K562 treated with DMSO at 1 percent for 24 hours (cell line): ENCODE results near the gene CHKA. TPM values are rescaled to one million over a fixed set of nuclear protein-coding genes. Genes with fewer than 3 reads are reported as not detected.

Source experiments
- total RNA-seq: library from RNA; unstranded; fragments of 300-600 nt; gene quantifications from 2 replicates; pipeline ENCODE4 v1.2.3, GENCODE V29; 2022; ENCODE audit warnings: low read depth; ENCODE audit not compliant: insufficient read depth

The CHKA gene
- total RNA-seq, result 35.2 and 40.8 TPM in 2 replicates

DNA sequence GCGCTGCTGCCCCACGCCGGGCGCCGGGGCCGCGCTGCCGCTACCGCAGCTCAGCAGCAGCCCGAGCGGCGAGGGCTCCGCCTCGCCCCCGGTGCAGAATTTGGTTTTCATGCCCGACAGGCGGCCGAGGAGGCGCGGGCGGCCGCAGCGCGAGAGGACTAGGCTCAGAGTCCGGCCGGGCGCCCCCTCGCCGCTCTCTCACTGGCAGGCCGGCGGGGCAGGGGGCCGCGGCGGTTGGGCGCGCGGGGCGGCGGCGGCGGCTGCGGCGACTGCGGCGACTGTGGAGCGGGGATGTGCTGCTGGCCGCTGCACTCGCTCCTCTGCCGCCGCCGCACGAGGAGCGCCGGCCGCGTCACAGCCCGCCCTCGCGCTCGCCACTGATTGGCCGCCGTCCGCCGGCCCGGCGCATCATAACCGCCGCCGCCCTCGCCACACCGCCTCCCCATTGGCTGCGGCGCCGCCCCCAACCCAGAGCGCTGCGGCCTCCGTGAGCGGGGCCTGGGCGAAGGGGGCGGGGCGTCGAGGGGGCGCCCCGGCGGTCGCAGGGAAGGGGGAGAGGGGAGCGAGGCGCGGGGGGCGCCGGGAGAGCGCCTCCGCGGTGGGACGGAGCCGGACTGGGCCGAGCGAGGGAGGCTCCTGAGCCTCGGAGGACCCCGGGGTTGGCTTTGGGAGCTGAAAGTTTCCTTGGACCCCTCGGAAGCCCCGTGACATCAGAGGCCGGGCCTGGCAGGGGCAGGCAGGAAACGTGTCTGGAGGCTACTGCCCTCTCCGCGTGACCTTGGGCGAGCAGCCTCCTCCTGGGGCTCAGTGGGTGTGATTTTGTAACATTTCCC is at the start of gene CHKA:
TSS of gene CHKA (minus strand) at position 322 of the 833 bp plus-strand sequence. CDS start at position 111, 211 bp downstream.

DNA sequence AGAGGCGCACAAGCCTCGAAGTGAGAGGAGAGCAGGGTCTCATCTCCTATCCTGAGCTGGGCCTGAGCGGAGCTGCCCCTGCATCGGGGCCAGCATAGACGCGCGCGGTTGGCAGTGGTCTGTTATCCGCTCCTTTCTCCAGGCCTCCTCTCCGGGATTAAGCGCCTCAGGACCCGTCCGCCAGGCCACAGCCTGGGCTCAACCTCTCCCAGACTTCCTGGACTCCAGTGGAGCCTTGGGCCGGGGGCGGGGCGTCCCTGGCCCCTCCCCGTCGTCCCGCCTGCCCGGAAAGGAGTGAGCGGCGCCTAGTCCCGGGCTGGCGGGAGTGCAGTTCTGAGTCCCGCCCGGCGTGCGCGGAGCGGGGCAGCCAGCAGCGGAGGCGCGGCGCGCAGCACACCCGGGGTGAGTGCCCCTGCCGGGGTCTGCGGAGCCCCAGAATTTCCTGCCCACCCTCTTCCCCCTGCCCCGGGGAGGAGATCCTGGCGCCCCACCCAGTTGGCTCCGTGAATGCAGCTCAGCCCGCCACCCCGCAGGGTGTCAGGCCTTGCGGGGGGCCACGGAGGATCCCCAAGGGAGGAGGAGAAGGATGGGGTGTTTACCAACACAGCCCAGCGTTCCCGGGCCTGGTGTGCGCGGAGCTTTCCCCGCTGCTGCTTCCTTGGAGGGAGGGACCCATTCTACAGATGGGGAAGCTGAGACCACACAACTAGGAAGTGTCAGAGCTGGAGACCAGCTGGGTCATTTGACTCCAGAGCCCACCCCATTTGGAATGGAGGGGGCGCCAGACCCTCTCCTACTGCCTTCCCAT is 82.3 kb downstream of the CHKA start, which contains the start of gene TCIRG1:
TSS of gene TCIRG1 (plus strand) at position 308 of the 808 bp plus-strand sequence. CDS start 2,247 bp downstream, outside the sequence.

DNA sequence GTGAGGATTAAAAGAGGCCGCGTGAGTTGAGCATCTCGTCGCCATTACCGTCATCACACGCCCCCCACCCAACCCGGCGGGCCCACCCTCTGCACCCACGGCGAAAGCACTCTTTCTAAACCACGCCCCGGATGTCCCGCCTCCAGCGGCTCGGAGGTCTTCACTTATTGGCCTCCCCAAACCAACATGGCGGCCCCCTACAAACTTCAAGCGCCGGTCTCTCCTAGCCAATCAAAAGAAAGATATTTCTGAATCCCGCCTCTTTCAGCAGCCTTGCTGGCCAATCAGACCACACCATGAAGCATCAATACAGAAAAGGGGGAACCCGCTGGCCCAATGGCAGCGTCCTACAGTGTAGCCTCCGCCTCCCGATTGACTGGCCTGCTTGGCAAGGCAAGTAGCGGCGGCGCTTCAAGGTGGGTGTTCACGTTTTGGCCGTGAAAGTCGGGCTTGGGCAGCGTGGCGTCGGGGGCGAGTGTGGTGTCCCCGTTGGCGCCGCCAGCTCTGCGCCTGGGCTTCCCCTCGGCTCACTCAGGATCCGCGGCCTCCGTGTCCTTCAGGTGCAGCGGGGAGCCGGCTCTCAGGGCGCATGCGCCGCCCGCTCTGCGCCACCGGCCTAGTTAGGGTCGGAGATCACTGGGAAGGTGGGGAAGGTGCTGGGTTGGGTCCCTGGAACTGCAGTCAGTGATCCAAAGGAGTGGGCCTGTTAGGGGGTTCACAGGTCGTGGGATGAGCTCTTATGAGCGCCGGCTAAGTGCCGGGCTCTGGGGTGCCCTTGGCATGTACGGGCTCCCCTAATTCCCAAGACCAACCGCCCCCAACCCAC is 90.7 kb downstream of the CHKA start, which contains the start of gene NDUFS8:
TSS of gene NDUFS8 (plus strand) at position 364 of the 826 bp plus-strand sequence. CDS start 1,471 bp downstream, outside the sequence.

DNA sequence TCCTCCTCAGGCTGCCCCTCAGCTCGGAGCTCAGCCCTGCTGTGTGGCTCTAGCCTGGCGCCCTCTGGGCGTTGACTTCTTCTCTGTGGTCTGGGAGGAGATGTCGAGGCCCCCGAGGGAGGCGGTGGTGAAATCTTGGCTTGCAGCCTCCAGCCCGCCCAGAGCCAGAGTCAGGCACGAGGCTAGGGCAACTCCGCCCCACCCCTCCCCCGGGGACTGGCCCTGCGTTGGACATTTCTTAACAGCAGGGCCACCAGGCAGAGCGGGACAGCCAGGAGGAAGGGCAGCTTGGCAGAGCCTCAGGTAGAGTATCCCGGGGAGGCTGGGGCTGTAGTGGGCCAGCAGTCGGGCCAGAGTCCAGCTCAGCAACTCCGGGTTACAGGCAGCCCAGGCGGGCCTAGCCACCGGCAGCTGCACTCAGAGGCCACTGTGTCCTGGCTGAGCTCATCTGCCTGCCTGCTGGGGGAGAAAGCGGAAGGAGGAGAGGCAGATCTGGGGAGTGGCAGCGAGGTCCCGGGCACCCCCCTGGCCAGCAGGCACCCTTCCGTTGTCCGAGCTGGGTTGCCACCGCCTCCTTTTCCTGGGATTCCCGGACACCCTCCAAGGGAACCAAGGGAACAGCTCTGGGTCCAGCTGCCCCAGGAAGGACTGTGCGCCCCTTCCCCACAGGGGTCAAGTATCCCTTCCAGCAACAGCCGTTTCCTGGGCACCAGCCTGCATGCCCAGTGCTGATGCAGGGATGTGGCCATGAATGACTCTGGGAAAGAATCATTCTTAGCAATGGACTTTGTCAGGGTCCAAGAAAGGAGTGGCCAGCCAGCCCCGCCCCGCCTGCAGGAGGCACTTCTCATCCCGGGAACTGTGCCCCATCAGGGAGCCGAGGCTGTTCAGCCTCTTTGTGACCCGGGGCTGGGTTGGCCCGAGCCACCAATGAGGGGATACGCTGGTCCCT is 110.8 kb downstream of the CHKA start, which contains the start of gene ALDH3B1:
TSS of gene ALDH3B1 (plus strand) at position 238 of the 952 bp plus-strand sequence. CDS start 4,971 bp downstream, outside the sequence.

DNA sequence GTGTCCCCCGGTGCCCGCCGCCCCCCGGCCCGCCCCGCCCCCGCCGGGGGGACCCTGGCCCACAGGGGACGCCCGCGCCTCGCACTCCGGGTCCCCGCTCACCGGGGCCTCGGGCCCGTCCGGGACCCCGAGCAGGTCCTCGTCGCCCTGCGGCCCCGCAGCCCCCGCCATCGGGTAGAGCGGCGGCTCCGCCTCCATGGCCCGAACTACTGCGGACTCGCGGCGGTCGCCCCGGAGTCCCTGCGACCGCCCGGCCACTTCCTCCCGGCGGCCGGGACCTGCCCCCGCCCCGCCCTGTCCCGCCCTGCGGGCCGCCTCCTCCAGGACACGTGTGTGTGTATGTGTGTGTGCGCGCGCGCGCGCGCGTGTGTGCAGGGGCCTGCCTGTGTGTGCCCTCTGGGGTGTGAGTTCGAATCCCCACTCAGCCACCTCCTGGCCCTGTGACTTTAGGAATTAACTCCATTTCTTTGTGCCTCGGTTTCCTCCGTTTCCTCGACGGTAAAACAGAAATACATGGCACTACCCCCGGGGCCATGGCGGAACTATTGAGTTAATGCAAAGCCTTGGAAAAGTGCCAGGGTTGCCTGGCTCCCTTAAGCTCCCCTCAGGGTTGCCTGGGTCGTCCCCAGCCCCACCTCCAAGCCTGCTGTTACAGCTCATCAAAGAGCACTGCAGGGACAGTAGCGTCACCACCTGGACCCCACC is 117.2 kb downstream of the CHKA start, which contains the start of gene UNC93B1:
TSS of gene UNC93B1 (minus strand) at position 252 of the 705 bp plus-strand sequence. CDS start at position 198, 54 bp downstream.

Other genes starting within 250 kb of the CHKA start
- 8.1 and 9.4 TPM in 2 replicates for gene UNC93B1, start 117.3 kb downstream of the CHKA start, total RNA-seq
- 1.5 and 1.6 TPM in 2 replicates for gene ALDH3B1, start 111.1 kb downstream of the CHKA start, total RNA-seq
- gene NDUFS8, start 90.7 kb downstream of the CHKA start, total RNA-seq, result 309 and 332 TPM in 2 replicates
- gene TCIRG1, start 82.4 kb downstream of the CHKA start, total RNA-seq, result 110 and 131 TPM in 2 replicates
- gene KMT5B, start 91.9 kb upstream of the CHKA start, total RNA-seq, result 8.6 and 12.2 TPM in 2 replicates
- gene C11orf24, start 150.6 kb upstream of the CHKA start, total RNA-seq, result 60.9 and 72.3 TPM in 2 replicates
- 43.4 and 57.9 TPM in 2 replicates for gene LRP5, start 191.2 kb upstream of the CHKA start, total RNA-seq